HG02588 (cell line): Measurements from ENCODE around the gene CCNE1.

Experiments
- ATAC-seq: cut with Tn5 transposase; IDR thresholded peaks from one replicate; pipeline ENCODE4 v1.9.1; 2021; ENCODE audit warnings: mild to moderate bottlenecking, moderate library complexity; ENCODE audit not compliant: unreplicated experiment

Gene CCNE1

GRCh38 chr19:29872224-29872731 lies 60.5 kb downstream of the CCNE1 start:
- no peak for ATAC-seq

DNA sequence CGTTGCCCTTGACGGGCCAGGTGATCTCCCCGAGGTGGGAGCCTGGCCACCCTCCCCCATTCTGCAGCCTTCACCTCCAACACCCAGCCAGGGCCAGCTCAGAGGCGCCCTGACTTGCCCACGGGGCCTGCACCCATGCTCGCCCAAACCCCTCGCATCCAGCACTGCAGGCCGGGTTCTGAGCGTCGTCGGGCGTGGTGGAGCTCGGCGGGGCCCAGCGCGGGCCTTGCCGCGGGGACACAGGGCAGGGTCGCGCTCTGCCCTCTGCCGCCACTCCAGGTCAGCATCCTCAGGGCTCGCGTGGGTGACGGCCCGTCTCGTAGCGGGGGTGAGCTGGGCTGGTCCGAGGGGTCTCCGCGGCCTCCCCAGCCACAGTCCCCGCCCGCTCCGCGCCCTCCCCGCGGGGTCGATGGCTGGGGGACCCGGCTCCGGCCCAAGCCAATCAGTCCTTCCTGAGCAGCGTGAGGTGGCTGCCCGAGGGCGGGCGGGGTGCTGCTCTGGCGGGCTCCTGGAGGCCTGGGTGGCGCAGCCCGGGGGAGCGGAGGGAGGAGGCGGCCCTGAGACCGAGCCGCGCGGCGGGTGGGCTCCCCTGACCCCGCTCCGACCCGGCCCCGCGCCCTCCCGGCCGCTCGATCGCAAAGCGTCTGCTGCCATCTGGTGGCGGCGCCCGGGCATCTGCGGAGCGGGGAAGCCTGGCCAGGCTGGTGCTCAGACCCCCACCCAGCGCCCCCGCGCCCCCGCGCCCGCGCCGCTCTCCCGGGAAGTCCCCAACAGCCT lies 61.4 kb downstream of the CCNE1 start:
- peak; percentile 66 for ATAC-seq
